Calu3 (cell line): Measurements from ENCODE around the gene ZKSCAN5. TPM values are rescaled to one million over a fixed set of nuclear protein-coding genes. Genes with fewer than 3 reads are reported as not detected.
"Not testable (repeated sequence)": the region's sequence is repeated elsewhere in the genome, so short reads cannot be mapped to it uniquely, and the experiment has no call there.

Source experiments
- BruUV-seq: library from RNA; stranded (reverse); fragments of 400-500 nt; replicated peaks from 2 replicates; lab custom pipeline; 2021; lab: Mats Ljungman, UMichigan
- CTCF ChIA-PET: fragments of 300-600 bp; sonication (Branson Sonifier 250); formaldehyde crosslinking; loops from one replicate; lab custom pipeline; 2022; ENCODE audit warnings: antibody characterized with exemption; lab: Charles Lee
- DNase-seq: peaks from one replicate; pipeline ENCODE4 v3.0.0; 2022
- H3K27ac Mint-ChIP-seq: one replicate; pipeline ENCODE4 v1.8.0; 2022; ENCODE audit warnings: mixed read lengths; ENCODE audit not compliant: unreplicated experiment
- H3K27me3 Mint-ChIP-seq: one replicate; pipeline ENCODE4 v1.8.0; 2022; ENCODE audit warnings: mixed read lengths; ENCODE audit not compliant: unreplicated experiment
- H3K36me3 Mint-ChIP-seq: one replicate; pipeline ENCODE4 v1.8.0; 2022; ENCODE audit warnings: mild to moderate bottlenecking, moderate library complexity, mixed read lengths; ENCODE audit not compliant: insufficient read depth, unreplicated experiment
- H3K4me1 Mint-ChIP-seq: one replicate; pipeline ENCODE4 v1.8.0; 2022; ENCODE audit warnings: mild to moderate bottlenecking, low read depth, mixed read lengths; ENCODE audit not compliant: unreplicated experiment
- H3K4me3 Mint-ChIP-seq: one replicate; pipeline ENCODE4 v1.8.0; 2022; ENCODE audit warnings: mild to moderate bottlenecking, low read depth, moderate library complexity, mixed read lengths; ENCODE audit not compliant: unreplicated experiment
- H3K9me3 Mint-ChIP-seq: one replicate; pipeline ENCODE4 v1.8.0; 2022; ENCODE audit warnings: low read depth, mixed read lengths; ENCODE audit not compliant: unreplicated experiment
- CTCF ChIP-seq: fragments of 200-600 bp; IDR thresholded peaks from one replicate; pipeline ENCODE4 v1.8.0; 2022; ENCODE audit warnings: antibody characterized with exemption; ENCODE audit not compliant: unreplicated experiment
- intact Hi-C: fragments of 100-400 bp; cut with micrococcal nuclease; formaldehyde crosslinking; loops from one replicate; pipeline ENCODE4 v1.10.0; 2022; ENCODE audit not compliant: unreplicated experiment
- total RNA-seq: library from RNA; stranded (reverse); gene quantifications from 2 replicates; pipeline ENCODE4 v1.2.3, GENCODE V29; 2022

The ZKSCAN5 gene
- total RNA-seq, 1 experiment from 2014 or later: 6.1 TPM

DNA sequence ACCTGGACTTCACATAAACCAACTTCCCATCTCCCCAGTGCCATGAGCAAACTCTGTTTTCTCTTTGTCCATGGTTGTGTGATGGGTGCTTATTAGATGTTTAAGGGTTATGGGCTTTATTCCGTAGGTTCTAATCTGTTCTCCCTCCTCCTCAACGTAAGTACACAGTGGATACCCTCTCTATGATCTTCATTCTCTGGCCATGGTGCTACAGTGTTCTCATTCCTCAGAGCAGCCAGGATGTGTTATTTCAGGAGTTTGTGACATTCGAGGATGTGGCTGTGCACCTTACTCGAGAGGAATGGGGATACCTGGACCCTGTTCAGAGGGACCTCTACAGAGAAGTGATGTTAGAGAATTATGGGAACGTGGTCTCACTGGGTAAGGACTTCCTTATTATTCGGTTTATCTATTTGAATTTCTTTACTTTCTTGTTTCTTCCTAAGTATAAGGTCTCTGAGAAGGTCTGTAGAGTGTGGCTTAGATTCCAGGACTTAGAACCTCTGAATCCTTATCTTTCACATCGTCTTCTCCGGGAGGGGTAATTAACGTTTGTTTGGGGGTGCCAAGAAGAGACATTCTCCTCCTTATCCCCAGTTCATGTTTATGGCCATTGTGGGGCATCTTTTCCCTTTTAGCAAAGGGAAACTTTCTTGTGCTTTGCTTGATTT is 57.8 kb downstream of the ZKSCAN5 start:
- no peaks in the 10 kb centered on the region for H3K36me3 Mint-ChIP-seq
- H3K27ac Mint-ChIP-seq: peak overlapping the region; percentile 75
- CTCF ChIA-PET: no interaction called here
- intact Hi-C loops: no loop called here
- no TSS peak for BruUV-seq
- H3K4me3 Mint-ChIP-seq: peak overlapping the region; percentile 13
- H3K27me3 Mint-ChIP-seq: no peaks in the 10 kb centered on the region
- no peaks in the 10 kb centered on the region for H3K9me3 Mint-ChIP-seq
- TF ChIP-seq CTCF: no peak
- H3K4me1 Mint-ChIP-seq: peaks cover 25% of the 10 kb centered on the region
- no peak for DNase-seq

- H3K9me3 Mint-ChIP-seq: no peaks in the 10 kb centered on the region
- no TSS peak for BruUV-seq
- intact Hi-C loops: no loop called here
- peak overlapping the region; percentile 13 for H3K4me3 Mint-ChIP-seq
- CTCF ChIA-PET: interaction anchor here (0.6 kb wide), 1 partner anchor 737 kb away, joined by 10 read pairs; no protein-coding TSS in a partner anchor
- H3K36me3 Mint-ChIP-seq: no peaks in the 10 kb centered on the region
- H3K27me3 Mint-ChIP-seq: no peaks in the 10 kb centered on the region
- peak overlapping the region; percentile 75 for H3K27ac Mint-ChIP-seq
- peaks cover 25% of the 10 kb centered on the region for H3K4me1 Mint-ChIP-seq
- TF ChIP-seq CTCF: no peak
- DNase-seq: peak; percentile 72
These were observed 58.4 kb downstream of the ZKSCAN5 start for GRCh38 chr7:99562832-99563231.

GRCh38 chr7:99563650-99564049 is 59.2 kb downstream of the ZKSCAN5 start:
- intact Hi-C loops: no loop called here
- CTCF ChIA-PET: interaction anchor here (0.6 kb wide), 1 partner anchor 738 kb away, joined by 10 read pairs; no protein-coding TSS in a partner anchor
- H3K4me1 Mint-ChIP-seq: peaks cover 25% of the 10 kb centered on the region
- BruUV-seq: TSS peak; percentile 13
- H3K36me3 Mint-ChIP-seq: no peaks in the 10 kb centered on the region
- TF ChIP-seq CTCF: no peak
- H3K4me3 Mint-ChIP-seq: peak overlapping the region; percentile 44
- peak overlapping the region; percentile 75 for H3K27ac Mint-ChIP-seq
- no peaks in the 10 kb centered on the region for H3K9me3 Mint-ChIP-seq
- no peaks in the 10 kb centered on the region for H3K27me3 Mint-ChIP-seq
- DNase-seq: peak; percentile 17

DNA sequence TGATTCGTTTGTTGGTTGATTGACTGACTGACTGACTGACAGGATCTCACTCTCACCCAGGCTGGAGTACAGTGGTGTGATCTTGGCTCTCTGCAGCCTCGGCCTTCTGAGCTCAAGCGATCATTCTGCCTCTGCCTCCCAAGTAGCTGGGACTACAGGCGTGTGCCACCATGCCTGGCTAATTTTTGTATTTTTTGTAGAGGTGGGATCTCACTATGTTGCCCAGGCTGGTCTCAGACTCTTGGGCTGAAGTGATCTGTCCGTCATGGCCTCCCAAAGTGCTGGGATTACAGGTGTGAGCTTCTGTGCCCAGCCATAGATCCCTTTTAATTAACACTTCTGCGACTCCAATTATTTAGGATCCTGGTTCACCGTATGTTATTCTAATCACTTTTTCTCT is 64.3 kb downstream of the ZKSCAN5 start:
- H3K36me3 Mint-ChIP-seq: not testable (repeated sequence)

GRCh38 chr7:99571768-99572167 is 67.3 kb downstream of the ZKSCAN5 start:
- H3K36me3 Mint-ChIP-seq: no peaks in the 10 kb centered on the region
- peaks cover 29% of the 10 kb centered on the region for H3K27me3 Mint-ChIP-seq
- no peak overlapping the region for H3K27ac Mint-ChIP-seq
- intact Hi-C loops: no loop called here
- no TSS peak for BruUV-seq
- CTCF ChIA-PET: no interaction called here
- no peak for TF ChIP-seq CTCF
- H3K4me3 Mint-ChIP-seq: no peak overlapping the region
- H3K9me3 Mint-ChIP-seq: no peaks in the 10 kb centered on the region
- no peaks in the 10 kb centered on the region for H3K4me1 Mint-ChIP-seq
- DNase-seq: no peak

More for the DNA sequence above, 64.3 kb downstream of the ZKSCAN5 start:
- H3K4me1 Mint-ChIP-seq, DNase-seq, H3K4me3 Mint-ChIP-seq, CTCF ChIA-PET, H3K27ac Mint-ChIP-seq, H3K9me3 Mint-ChIP-seq, intact Hi-C loops, BruUV-seq: not testable (repeated sequence)
- peaks cover 29% of the 10 kb centered on the region for H3K27me3 Mint-ChIP-seq
